Lower lobe of right lung (tissue), 2 donors: Measurements from ENCODE around the gene CALML5. TPM values are rescaled to one million over a fixed set of nuclear protein-coding genes. Genes with fewer than 3 reads are reported as not detected.

Source experiments
- ATAC-seq, 2 donors: fragments of 200-7000 bp; cut with Tn5 transposase; one replicate each; pipeline ENCODE4 v1.9.1; 2020 to 2022; ENCODE audit warnings: mild to moderate bottlenecking in 2 of 2, moderate library complexity in 2 of 2
- DNase-seq: peaks from one replicate; pipeline ENCODE4 v3.0.0-alpha.2; 2020
- H3K27ac ChIP-seq: fragments of 200-600 bp; one replicate; pipeline ENCODE4 v1.8.0; 2022
- H3K27me3 ChIP-seq: fragments of 200-600 bp; one replicate; pipeline ENCODE4 v1.8.0; 2022; ENCODE audit warnings: low read depth
- H3K36me3 ChIP-seq: fragments of 200-600 bp; one replicate; pipeline ENCODE4 v1.8.0; 2022; ENCODE audit warnings: mild to moderate bottlenecking
- H3K4me1 ChIP-seq: fragments of 200-600 bp; one replicate; pipeline ENCODE4 v1.8.0; 2022
- H3K4me3 ChIP-seq: fragments of 200-600 bp; one replicate; pipeline ENCODE4 v1.8.0; 2022; ENCODE audit warnings: mild to moderate bottlenecking
- H3K9me3 ChIP-seq: fragments of 200-600 bp; one replicate; pipeline ENCODE4 v1.8.0; 2022
- intact Hi-C: fragments of 100-400 bp; cut with DNase I; formaldehyde crosslinking; loops from one replicate; pipeline ENCODE4 v1.11.0; 2022
- total RNA-seq: library from RNA; stranded (reverse); fragmentation: NEBNext Ultra II Directional; extraction: Animal tissue kit (Norgen Biotek cat#: 25700); gene quantifications from one replicate; pipeline ENCODE4 v1.2.1, GENCODE V29; 2021
- TF ChIP-seq, protein P1 (sequence below): fragments of 200-600 bp; IDR thresholded peaks from one replicate; pipeline ENCODE4 v1.8.0; 2022; ENCODE audit warnings: antibody characterized with exemption, mild to moderate bottlenecking
- donor health status: DM: no; HTN: yes; CAD: no; lungs with severe emphysema.

The CALML5 gene
- total RNA-seq, 1 donor from 2014 or later: not detected

DNA sequence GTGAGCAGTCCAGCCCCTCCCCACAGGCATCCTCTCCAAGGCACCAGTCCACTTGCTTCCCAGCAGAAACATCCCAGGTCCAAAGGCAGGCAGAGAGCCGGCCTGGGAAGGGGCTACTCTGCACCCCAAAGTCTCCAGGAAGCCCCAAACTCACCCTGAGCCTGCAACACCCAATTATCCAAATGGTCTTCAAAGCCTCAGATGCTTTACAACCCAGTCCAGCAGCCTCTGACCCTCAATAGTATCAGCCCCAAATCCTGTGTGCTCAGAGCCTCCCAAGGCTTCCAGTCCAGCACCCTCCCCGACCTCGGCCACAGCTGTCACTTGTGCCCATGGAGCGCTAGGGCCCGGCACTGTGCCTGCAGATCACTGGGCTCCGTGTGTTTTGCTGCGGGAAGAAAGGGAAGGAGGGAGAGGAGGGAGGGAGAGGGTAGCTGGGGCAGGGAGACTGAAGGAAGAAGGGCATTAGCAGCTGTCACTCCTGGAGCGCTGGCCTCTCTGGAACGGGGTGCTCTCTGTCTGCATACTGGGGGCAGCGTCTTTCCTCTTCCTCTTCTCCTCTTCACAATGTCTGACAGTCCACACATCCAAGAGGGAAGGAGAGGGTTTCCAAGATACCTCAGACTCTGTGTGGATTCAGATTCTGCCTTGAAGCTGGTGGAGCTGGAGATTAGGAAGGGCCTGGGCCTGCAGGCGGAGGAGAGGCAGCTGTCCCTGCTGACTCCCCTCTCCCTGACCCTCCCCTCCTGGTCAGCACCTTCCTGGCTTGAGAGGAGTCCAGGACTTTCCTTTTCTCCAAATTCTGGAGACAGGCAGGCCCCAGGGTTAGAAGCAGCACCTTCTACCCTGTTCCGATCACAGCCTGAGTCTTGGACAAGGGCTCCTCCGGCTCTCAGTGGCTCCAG lies 13.2 kb downstream of the CALML5 start:
- ATAC-seq (no peak), DNase-seq (no peak)
- H3K9me3 ChIP-seq: no peaks in the 10 kb centered on the region
- TF ChIP-seq, protein P1, sequence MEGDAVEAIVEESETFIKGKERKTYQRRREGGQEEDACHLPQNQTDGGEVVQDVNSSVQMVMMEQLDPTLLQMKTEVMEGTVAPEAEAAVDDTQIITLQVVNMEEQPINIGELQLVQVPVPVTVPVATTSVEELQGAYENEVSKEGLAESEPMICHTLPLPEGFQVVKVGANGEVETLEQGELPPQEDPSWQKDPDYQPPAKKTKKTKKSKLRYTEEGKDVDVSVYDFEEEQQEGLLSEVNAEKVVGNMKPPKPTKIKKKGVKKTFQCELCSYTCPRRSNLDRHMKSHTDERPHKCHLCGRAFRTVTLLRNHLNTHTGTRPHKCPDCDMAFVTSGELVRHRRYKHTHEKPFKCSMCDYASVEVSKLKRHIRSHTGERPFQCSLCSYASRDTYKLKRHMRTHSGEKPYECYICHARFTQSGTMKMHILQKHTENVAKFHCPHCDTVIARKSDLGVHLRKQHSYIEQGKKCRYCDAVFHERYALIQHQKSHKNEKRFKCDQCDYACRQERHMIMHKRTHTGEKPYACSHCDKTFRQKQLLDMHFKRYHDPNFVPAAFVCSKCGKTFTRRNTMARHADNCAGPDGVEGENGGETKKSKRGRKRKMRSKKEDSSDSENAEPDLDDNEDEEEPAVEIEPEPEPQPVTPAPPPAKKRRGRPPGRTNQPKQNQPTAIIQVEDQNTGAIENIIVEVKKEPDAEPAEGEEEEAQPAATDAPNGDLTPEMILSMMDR: no peak
- no peak overlapping the region for H3K27ac ChIP-seq
- no peaks in the 10 kb centered on the region for H3K36me3 ChIP-seq
- intact Hi-C loops: no loop called here
- H3K27me3 ChIP-seq: no peaks in the 10 kb centered on the region
- H3K4me3 ChIP-seq: no peak overlapping the region
- H3K4me1 ChIP-seq: no peaks in the 10 kb centered on the region

DNA sequence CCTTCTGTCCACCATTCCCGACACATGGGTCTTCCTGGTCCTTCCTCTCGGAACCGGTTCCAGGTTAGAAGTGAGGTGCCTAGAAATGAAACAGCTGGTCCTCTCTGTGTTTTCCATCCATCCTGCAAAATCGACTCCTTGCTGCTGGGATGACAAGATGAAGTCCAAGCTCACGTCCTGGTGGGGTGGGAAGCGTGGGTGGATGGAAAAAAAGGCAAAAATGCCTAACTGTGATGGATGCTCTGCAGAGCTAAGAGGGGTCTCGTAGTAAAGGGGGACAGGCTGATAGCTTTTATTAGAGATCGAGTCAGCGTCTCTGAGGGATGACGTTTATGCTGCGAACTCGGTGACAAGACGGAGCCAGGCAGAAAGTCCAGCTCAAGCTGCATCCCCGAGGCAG lies 14.1 kb downstream of the CALML5 start:
- H3K4me1 ChIP-seq: no peaks in the 10 kb centered on the region
- intact Hi-C loops: no loop called here
- H3K4me3 ChIP-seq: no peak overlapping the region
- TF ChIP-seq, protein P1: no peak
- ATAC-seq (no peak), DNase-seq (no peak)
- no peaks in the 10 kb centered on the region for H3K36me3 ChIP-seq
- H3K27me3 ChIP-seq: no peaks in the 10 kb centered on the region
- no peak overlapping the region for H3K27ac ChIP-seq
- no peaks in the 10 kb centered on the region for H3K9me3 ChIP-seq

DNA sequence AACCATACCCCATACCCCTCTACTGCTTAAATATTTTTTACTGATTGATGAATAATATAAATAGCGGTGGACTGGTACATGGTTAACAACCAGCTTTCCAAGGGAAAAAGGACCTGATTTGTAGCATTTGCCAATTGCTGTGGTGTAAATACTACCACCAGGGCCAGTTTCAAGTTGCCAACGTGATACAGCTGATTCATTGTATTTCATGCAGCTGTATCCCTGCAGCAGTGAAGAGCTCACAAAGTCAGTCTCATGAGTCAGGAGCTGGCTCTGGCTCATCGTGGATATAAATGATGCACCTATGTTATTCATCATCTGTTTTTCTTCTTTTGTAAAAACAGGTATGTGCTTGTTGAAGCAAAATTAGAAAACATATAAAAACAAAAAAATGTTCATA lies 15.2 kb downstream of the CALML5 start:
- intact Hi-C loops: no loop called here
- Histone ChIP-seq H3K27ac (no peak overlapping the region), H3K36me3 (no peaks in the 10 kb centered on the region), H3K4me3 (no peak overlapping the region), H3K27me3 (no peaks in the 10 kb centered on the region), H3K4me1 (no peaks in the 10 kb centered on the region), H3K9me3 (no peaks in the 10 kb centered on the region)
- TF ChIP-seq, protein P1: no peak
- DNase-seq (no peak), ATAC-seq (no peak)

DNA sequence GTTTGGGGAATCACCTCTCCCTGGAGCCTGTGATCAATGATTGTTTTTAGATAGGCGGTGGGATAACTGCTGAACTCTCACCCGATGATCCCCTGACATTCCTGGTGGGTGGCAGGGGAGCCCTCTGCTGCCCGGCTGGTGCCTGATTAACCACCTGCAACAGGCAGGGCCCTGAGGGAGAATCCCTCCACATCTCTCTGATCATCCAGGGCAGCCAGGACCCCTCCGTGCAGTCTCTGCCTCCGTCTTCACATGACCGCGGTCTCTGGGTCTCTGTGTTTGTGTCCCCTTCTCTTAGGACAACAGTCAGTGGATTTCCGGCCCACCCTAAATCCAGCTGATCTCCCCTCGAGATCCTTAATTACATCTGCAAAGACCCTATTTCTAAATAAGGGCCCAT lies 17.4 kb downstream of the CALML5 start:
- no peak for ATAC-seq
- no peak for DNase-seq
- no peaks in the 10 kb centered on the region for H3K4me1 ChIP-seq
- H3K36me3 ChIP-seq: no peaks in the 10 kb centered on the region
- no peaks in the 10 kb centered on the region for H3K9me3 ChIP-seq
- H3K27ac ChIP-seq: no peak overlapping the region
- no peak overlapping the region for H3K4me3 ChIP-seq
- H3K27me3 ChIP-seq: no peaks in the 10 kb centered on the region
- intact Hi-C loops: no loop called here
- TF ChIP-seq, protein P1: no peak

DNA sequence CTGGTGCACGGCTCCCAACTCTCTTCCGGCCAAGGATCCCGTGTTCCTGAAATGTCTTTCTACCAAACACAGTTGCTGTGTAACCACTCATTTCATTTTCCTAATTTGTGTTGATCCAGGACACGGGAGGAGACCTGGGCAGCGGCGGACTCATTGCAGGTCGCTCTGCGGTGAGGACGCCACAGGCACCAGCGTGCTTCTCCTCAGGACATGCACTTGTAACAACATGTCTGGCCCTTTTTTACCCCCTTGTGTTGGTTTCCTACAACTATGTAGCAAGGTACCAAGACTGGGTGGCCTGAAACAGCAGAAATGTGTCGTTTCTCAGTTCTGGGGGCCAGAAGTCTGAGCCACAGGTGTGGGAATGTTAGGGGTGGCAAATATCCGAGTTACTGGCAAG lies 18.2 kb downstream of the CALML5 start:
- TF ChIP-seq, protein P1: no peak
- H3K27me3 ChIP-seq: no peaks in the 10 kb centered on the region
- H3K4me3 ChIP-seq: no peak overlapping the region
- H3K27ac ChIP-seq: no peak overlapping the region
- H3K36me3 ChIP-seq: no peaks in the 10 kb centered on the region
- no peak for ATAC-seq
- H3K4me1 ChIP-seq: no peaks in the 10 kb centered on the region
- no peaks in the 10 kb centered on the region for H3K9me3 ChIP-seq
- intact Hi-C loops: no loop called here
- no peak for DNase-seq
